ENCODE results near the gene RNU2-1. TPM values are rescaled to one million over a fixed set of nuclear protein-coding genes. Genes with fewer than 3 reads are reported as not detected.

The RNU2-1 gene
- total RNA-seq, 1 donor, result not detected

- Histone ChIP-seq H3K4me1 (ENCODE audit: insufficient read depth, low read length) (peaks cover 22% of the 10 kb centered on the region), H2AFZ (ENCODE audit: low read length) (no peak overlapping the region), H3K36me3 (ENCODE audit: insufficient read depth, low read length) (peaks cover 70% of the 10 kb centered on the region), H3K27ac (ENCODE audit: low read depth, low read length) (peak overlapping the region; percentile 69), H4K20me1 (ENCODE audit: insufficient read depth, low read length) (no peaks in the 10 kb centered on the region), H3K79me2 (ENCODE audit: insufficient read depth, low read length) (peaks cover 18% of the 10 kb centered on the region), H3K4me3 (ENCODE audit: insufficient read depth, low read length) (peak overlapping the region; percentile 94), H3K4me2 (ENCODE audit: insufficient read depth, low read length) (peak overlapping the region; percentile 92), H3K27me3 (ENCODE audit: insufficient read depth, low read length) (no peaks in the 10 kb centered on the region), H3K9me3 (ENCODE audit: low read depth, low read length) (no peaks in the 10 kb centered on the region)
- DNase-seq (ENCODE audit: insufficient read length, low spot score, missing footprints), result no peak
- TF ChIP-seq CTCF (IDR thresholded peaks at IDR 0.05; ENCODE audit: extremely low read depth, low read depth, low read length), result no peak
Observed at GRCh38 chr17:43212641-43213490, 20.9 kb downstream of the RNU2-1 start.

GRCh38 chr17:43211480-43212402 is 22.0 kb downstream of the RNU2-1 start, which contains the start of gene TMEM106A:
TMEM106A (plus strand) TSS chr17:43211875; CDS start chr17:43213042, 1,167 bp downstream.
- H3K36me3 ChIP-seq (ENCODE audit: insufficient read depth, low read length), result peaks cover 70% of the 10 kb centered on the region
- H3K4me2 ChIP-seq (ENCODE audit: insufficient read depth, low read length), result peak within 1 kb of the TSS; percentile 92
- peak; percentile 97 for DNase-seq (ENCODE audit: insufficient read length, low spot score, missing footprints)
- no peaks in the 10 kb centered on the region for H3K27me3 ChIP-seq (ENCODE audit: insufficient read depth, low read length)
- peak; percentile 25 for TF ChIP-seq CTCF (IDR thresholded peaks at IDR 0.05; ENCODE audit: extremely low read depth, low read depth, low read length)
- H3K79me2 ChIP-seq (ENCODE audit: insufficient read depth, low read length), result peaks cover 18% of the 10 kb centered on the region
- peak within 1 kb of the TSS; percentile 87 for H2AFZ ChIP-seq (ENCODE audit: low read length)
- H4K20me1 ChIP-seq (ENCODE audit: insufficient read depth, low read length), result no peaks in the 10 kb centered on the region
- peak within 1 kb of the TSS; percentile 76 for H3K27ac ChIP-seq (ENCODE audit: low read depth, low read length)
- H3K4me1 ChIP-seq (ENCODE audit: insufficient read depth, low read length), result peaks cover 22% of the 10 kb centered on the region
- H3K9me3 ChIP-seq (ENCODE audit: low read depth, low read length), result no peaks in the 10 kb centered on the region
- H3K4me3 ChIP-seq (ENCODE audit: insufficient read depth, low read length), result peak within 1 kb of the TSS; percentile 94

GRCh38 chr17:43211123-43211479 is 22.7 kb downstream of the RNU2-1 start:
- Histone ChIP-seq H3K4me1 (ENCODE audit: insufficient read depth, low read length) (peaks cover 22% of the 10 kb centered on the region), H3K79me2 (ENCODE audit: insufficient read depth, low read length) (peaks cover 18% of the 10 kb centered on the region), H4K20me1 (ENCODE audit: insufficient read depth, low read length) (no peaks in the 10 kb centered on the region), H3K4me3 (ENCODE audit: insufficient read depth, low read length) (peak overlapping the region; percentile 94), H3K27me3 (ENCODE audit: insufficient read depth, low read length) (no peaks in the 10 kb centered on the region), H3K36me3 (ENCODE audit: insufficient read depth, low read length) (peaks cover 64% of the 10 kb centered on the region), H2AFZ (ENCODE audit: low read length) (peak overlapping the region; percentile 55), H3K4me2 (ENCODE audit: insufficient read depth, low read length) (peak overlapping the region; percentile 92), H3K9me3 (ENCODE audit: low read depth, low read length) (no peaks in the 10 kb centered on the region), H3K27ac (ENCODE audit: low read depth, low read length) (peak overlapping the region; percentile 76)
- no peak for TF ChIP-seq CTCF (IDR thresholded peaks at IDR 0.05; ENCODE audit: extremely low read depth, low read depth, low read length)
- DNase-seq (ENCODE audit: insufficient read length, low spot score, missing footprints), result no peak

Data from osteoblast (primary cell).